Kidney (tissue), 14 donors: ENCODE measurements around the gene GC. TPM values are rescaled to one million over a fixed set of nuclear protein-coding genes. Genes with fewer than 3 reads are reported as not detected.

Source experiments
- DNase-seq, 5 donors: peaks; one replicate each; pipeline ENCODE4 v3.0.0-alpha.2; 2013 to 2020
- FAIRE-seq: peaks from 2 replicates; lab custom pipeline; 2012; peaks lifted over from hg19 to GRCh38; lab: Jason Lieb, UNC
- H3K27ac ChIP-seq, 2 donors: one replicate each; pipeline ENCODE4 v1.7.0; 2013; ENCODE audit warnings: low read depth in 2 of 2, low read length in 2 of 2, inconsistent platforms in 1 of 2
- H3K27me3 ChIP-seq: one replicate; pipeline ENCODE4 v1.7.1; 2013; ENCODE audit warnings: low read length, inconsistent platforms; ENCODE audit not compliant: control insufficient read depth, insufficient read depth
- H3K36me3 ChIP-seq, 3 donors: one replicate each; pipeline versions ENCODE4 v1.7.0 to v1.7.1; 2013; ENCODE audit warnings: low read length in 3 of 3, control low read depth in 1 of 3, inconsistent platforms in 1 of 3; ENCODE audit not compliant: insufficient read depth in 3 of 3, control insufficient read depth in 2 of 3
- H3K4me1 ChIP-seq, 3 donors: one replicate each; pipeline versions ENCODE4 v1.7.0 to v1.7.1; 2013; ENCODE audit warnings: low read length in 3 of 3, inconsistent platforms in 1 of 3, low read depth in 1 of 3; ENCODE audit not compliant: control insufficient read depth in 2 of 3, insufficient read depth in 2 of 3
- H3K4me3 ChIP-seq, 3 donors: one replicate each; pipeline versions ENCODE4 v1.7.0 to v1.8.1; 2013; ENCODE audit warnings: low read length in 3 of 3, control low read depth in 1 of 3, inconsistent platforms in 1 of 3
- H3K9ac ChIP-seq, 3 donors: one replicate each; pipeline versions ENCODE4 v1.7.0 to v1.7.1; 2013; ENCODE audit warnings: low read length in 3 of 3, control low read depth in 1 of 3, inconsistent platforms in 1 of 3
- H3K9me3 ChIP-seq, 3 donors: one replicate each; pipeline versions ENCODE4 v1.7.0 to v1.7.1; 2013; ENCODE audit warnings: low read length in 3 of 3, control low read depth in 1 of 3, inconsistent platforms in 1 of 3; ENCODE audit not compliant: control insufficient read depth in 2 of 3, insufficient read depth in 1 of 3
- intact Hi-C: fragments of 100-400 bp; cut with DNase I; formaldehyde crosslinking; loops from one replicate; pipeline ENCODE4 v1.11.1; 2022
- polyA plus RNA-seq: library from polyadenylated mRNA; stranded (reverse); fragments of 350-450 nt; fragmentation: Illumina TruSeq; extraction: RNeasy Lipid Tissue Mini Kit (QIAGEN cat#74804); gene quantifications from one replicate; pipeline ENCODE4 v1.2.3, GENCODE V29; 2014; ENCODE audit warnings: low read depth, low replicate concordance; ENCODE audit not compliant: insufficient read depth
- total RNA-seq: library from RNA; stranded (reverse); fragmentation: NEBNext Ultra II Directional; extraction: Animal tissue kit (Norgen Biotek cat#: 25700); gene quantifications from one replicate; pipeline ENCODE4 v1.2.1, GENCODE V29; 2021
- TF ChIP-seq, protein P1 (sequence below): IDR thresholded peaks from 3 replicates; pipeline ENCODE4 v1.5.1; 2012; ENCODE audit warnings: mild to moderate bottlenecking, moderate library complexity, borderline replicate concordance; ENCODE audit not compliant: insufficient read depth; ENCODE audit errors: extremely low read depth
- donor health status: control.
- donor health status: control.
- donor health status: control.
- donor health status: control.
- donor health status: control.
- donor health status: DM: yes; HTN: yes; CAD: no.
- donor health status: Normal renal cell carcinoma (clear cell type).

GC gene
- total and polyA plus RNA-seq, 2 donors from 2014 or later: 0.69 to 1.8 TPM

DNA sequence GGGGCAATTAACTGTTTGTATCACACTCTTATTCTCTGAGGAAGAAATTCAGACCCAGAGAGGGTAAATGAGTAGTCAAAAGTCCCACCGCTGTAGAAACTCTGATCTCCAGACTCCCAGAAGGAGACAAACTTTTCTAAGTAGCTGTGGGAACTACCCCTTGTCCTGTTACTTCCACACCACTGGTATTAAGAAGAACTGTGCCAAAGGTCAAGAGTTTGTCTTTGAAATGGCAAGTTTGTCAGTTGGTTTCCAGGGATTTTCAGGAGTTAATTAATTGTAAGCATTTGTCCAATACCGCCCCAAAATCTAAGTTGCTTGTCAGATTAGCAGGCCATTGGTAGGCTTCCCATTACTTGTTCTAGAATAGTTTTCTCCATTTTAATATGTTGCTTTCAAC is 85.7 kb downstream of the GC start:
- Histone ChIP-seq H3K4me1 (no peaks in the 10 kb centered on the region), H3K27ac (no peak overlapping the region), H3K4me3 (no peak overlapping the region), H3K27me3 (no peaks in the 10 kb centered on the region), H3K9me3 (no peaks in the 10 kb centered on the region), H3K36me3 (no peaks in the 10 kb centered on the region), H3K9ac (no peak overlapping the region)
- DNase-seq (no peak), FAIRE-seq (no peak)
- intact Hi-C loops: no loop called here
- TF ChIP-seq, protein P1, sequence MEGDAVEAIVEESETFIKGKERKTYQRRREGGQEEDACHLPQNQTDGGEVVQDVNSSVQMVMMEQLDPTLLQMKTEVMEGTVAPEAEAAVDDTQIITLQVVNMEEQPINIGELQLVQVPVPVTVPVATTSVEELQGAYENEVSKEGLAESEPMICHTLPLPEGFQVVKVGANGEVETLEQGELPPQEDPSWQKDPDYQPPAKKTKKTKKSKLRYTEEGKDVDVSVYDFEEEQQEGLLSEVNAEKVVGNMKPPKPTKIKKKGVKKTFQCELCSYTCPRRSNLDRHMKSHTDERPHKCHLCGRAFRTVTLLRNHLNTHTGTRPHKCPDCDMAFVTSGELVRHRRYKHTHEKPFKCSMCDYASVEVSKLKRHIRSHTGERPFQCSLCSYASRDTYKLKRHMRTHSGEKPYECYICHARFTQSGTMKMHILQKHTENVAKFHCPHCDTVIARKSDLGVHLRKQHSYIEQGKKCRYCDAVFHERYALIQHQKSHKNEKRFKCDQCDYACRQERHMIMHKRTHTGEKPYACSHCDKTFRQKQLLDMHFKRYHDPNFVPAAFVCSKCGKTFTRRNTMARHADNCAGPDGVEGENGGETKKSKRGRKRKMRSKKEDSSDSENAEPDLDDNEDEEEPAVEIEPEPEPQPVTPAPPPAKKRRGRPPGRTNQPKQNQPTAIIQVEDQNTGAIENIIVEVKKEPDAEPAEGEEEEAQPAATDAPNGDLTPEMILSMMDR: no peak

DNA sequence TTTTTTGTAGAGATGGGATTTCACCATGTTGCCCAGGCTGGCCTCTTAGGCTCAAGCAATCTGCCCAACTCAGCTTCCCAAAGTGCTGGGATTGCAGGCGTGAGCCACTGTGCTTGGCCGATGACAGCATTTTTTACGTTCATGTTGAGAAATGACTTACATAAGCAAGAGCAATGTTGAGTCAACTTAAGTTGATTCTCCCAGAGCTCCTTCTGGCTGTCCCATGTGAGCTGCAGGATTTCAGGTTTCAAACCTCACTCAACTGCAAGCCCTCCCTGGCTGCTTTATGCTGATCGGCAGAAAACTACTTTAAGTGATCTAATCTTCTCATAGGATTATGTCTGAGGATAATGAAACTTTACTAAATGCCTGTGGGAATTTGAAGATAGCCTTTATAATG is 86.8 kb downstream of the GC start:
- Histone ChIP-seq H3K27me3 (no peaks in the 10 kb centered on the region), H3K4me1 (no peaks in the 10 kb centered on the region), H3K9me3 (no peaks in the 10 kb centered on the region), H3K36me3 (no peaks in the 10 kb centered on the region), H3K4me3 (no peak overlapping the region), H3K27ac (no peak overlapping the region), H3K9ac (no peak overlapping the region)
- DNase-seq (no peak), FAIRE-seq (no peak)
- intact Hi-C loops: no loop called here
- TF ChIP-seq, protein P1: no peak

DNA sequence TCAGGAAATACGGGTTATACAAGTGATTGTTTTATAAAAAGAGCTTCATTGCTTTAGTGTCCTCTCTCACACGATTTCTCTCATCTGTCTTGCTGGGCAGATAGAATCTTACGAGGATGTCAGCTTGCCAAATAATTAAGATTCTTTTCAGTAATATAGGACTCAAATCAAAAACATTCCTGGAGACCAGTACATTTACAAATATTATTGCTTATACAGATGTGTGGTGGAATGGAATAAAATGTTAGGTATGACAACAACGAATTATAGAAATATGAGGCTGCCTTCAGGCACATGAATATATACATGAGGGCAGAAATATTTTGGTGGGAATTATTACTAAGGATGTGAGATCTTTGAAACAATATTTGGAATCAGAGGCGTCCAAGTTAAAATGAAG is 88.9 kb downstream of the GC start:
- no peaks in the 10 kb centered on the region for H3K4me1 ChIP-seq
- TF ChIP-seq, protein P1: no peak
- H3K27ac ChIP-seq: no peak overlapping the region
- FAIRE-seq (no peak), DNase-seq (no peak)
- no peaks in the 10 kb centered on the region for H3K9me3 ChIP-seq
- H3K9ac ChIP-seq: no peak overlapping the region
- intact Hi-C loops: no loop called here
- H3K4me3 ChIP-seq: no peak overlapping the region
- no peaks in the 10 kb centered on the region for H3K36me3 ChIP-seq
- no peaks in the 10 kb centered on the region for H3K27me3 ChIP-seq

DNA sequence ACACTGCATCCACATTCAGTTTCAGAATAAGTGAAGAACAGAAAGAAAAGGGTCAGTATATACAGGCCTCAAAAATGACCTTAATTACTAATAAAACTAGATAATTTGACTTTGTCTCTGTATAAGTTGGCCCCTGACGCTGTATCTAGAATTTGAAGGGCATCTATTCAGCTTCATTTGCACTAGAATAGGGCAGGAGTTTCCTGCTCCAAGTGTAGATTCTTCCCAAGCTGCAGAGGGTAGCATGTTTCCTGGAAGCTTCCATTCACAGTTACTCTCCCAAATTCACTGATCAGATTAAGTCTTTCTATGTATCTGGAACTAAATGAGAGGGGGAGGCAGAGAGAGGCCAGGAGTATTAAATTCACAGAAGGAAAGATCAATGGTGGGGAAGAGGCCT is 90.9 kb downstream of the GC start:
- Histone ChIP-seq H3K4me3 (no peak overlapping the region), H3K4me1 (no peaks in the 10 kb centered on the region), H3K27ac (no peak overlapping the region), H3K9me3 (no peaks in the 10 kb centered on the region), H3K27me3 (no peaks in the 10 kb centered on the region), H3K9ac (no peak overlapping the region), H3K36me3 (no peaks in the 10 kb centered on the region)
- DNase-seq (no peak), FAIRE-seq (no peak)
- TF ChIP-seq, protein P1: no peak
- intact Hi-C loops: no loop called here
